ENCODE measurements around the gene NFASC.

NFASC gene

DNA sequence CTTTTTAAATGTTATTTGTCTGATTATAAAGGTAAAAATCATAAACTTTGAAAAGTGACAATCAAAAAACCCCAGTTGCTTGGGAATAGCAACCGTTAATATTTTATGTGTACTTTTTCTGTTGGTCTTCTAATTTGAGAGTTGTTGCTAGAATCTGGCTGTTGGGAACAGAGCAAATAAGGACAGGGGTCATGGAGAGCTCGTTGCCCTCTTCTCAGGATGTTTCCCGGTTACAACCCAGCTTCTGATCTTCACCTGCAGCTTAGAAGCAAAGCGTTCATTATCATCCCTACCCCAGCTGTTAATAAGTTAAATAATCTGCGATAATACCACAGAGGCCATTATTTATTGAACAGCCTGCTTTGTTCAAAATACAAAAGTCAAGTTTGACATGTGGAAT lies 22.1 kb upstream of the NFASC start:
- Histone ChIP-seq H3F3A (ENCODE audit: control insufficient read depth, insufficient read depth) (no peaks in the 10 kb centered on the region), H3K4me1 (ENCODE audit: control insufficient read depth, low read length) (no peaks in the 10 kb centered on the region), H3K27me3 (ENCODE audit: control insufficient read depth, low read length) (peaks cover 10% of the 10 kb centered on the region), H3K4me2 (ENCODE audit: low read length) (no peak overlapping the region), H3K27ac (ENCODE audit: low read depth, low read length) (no peak overlapping the region), H3K36me3 (ENCODE audit: control insufficient read depth, low read length) (no peaks in the 10 kb centered on the region), H3K9me2 (replicated peaks; ENCODE audit: control insufficient read depth, low read length) (no peaks in the 10 kb centered on the region), H3K9me3 (ENCODE audit: control insufficient read depth, insufficient read depth, low read length) (no peaks in the 10 kb centered on the region), H3K4me3 (ENCODE audit: low read length) (no peak overlapping the region), H4K20me1 (ENCODE audit: control insufficient read depth, insufficient read depth, low read depth, low read length) (no peaks in the 10 kb centered on the region), H3K79me2 (ENCODE audit: control insufficient read depth, low read length) (no peaks in the 10 kb centered on the region)
- TF ChIP-seq EZH2phosphoT487 (IDR thresholded peaks at IDR 0.05; ENCODE audit: borderline replicate concordance, low read length) (no peak), CTCF (IDR thresholded peaks at IDR 0.05; ENCODE audit: low read depth, low read length, poor library complexity, severe bottlenecking) (no peak)

- Histone ChIP-seq H3F3A (ENCODE audit: control insufficient read depth, insufficient read depth) (no peaks in the 10 kb centered on the region), H3K4me3 (ENCODE audit: low read length) (no peak overlapping the region), H3K4me2 (ENCODE audit: low read length) (no peak overlapping the region), H3K27me3 (ENCODE audit: control insufficient read depth, low read length) (peaks cover 24% of the 10 kb centered on the region), H3K79me2 (ENCODE audit: control insufficient read depth, low read length) (no peaks in the 10 kb centered on the region), H3K9me3 (ENCODE audit: control insufficient read depth, insufficient read depth, low read length) (no peaks in the 10 kb centered on the region), H3K36me3 (ENCODE audit: control insufficient read depth, low read length) (no peaks in the 10 kb centered on the region), H3K27ac (ENCODE audit: low read depth, low read length) (no peak overlapping the region), H3K4me1 (ENCODE audit: control insufficient read depth, low read length) (no peaks in the 10 kb centered on the region), H3K9me2 (replicated peaks; ENCODE audit: control insufficient read depth, low read length) (no peaks in the 10 kb centered on the region), H4K20me1 (ENCODE audit: control insufficient read depth, insufficient read depth, low read depth, low read length) (no peaks in the 10 kb centered on the region)
- no peak for TF ChIP-seq CTCF (IDR thresholded peaks at IDR 0.05; ENCODE audit: low read depth, low read length, poor library complexity, severe bottlenecking)
- TF ChIP-seq EZH2phosphoT487 (IDR thresholded peaks at IDR 0.05; ENCODE audit: borderline replicate concordance, low read length): no peak
These were observed 17.8 kb upstream of the NFASC start for GRCh38 chr1:204852854-204853253.

DNA sequence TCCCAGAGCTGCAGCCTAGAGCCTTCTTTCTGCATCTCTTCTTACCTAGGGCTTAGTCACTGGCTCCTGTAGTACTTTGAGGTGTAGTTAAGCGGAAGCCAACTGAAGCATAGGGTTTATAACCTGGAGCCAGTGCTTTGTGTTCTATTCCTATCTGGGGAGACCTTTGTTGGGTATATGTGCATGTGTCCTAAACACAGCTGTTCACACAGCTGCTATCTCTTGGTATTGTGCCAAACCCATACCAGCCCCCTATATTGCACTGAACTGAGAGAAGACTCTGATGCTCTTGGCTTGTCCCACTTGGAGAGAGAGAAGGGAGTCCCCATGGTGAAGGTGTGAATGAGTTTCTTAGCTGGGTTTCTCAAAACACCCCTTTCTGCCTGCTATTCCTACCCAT lies 17.2 kb upstream of the NFASC start:
- Histone ChIP-seq H3K27ac (ENCODE audit: low read depth, low read length) (no peak overlapping the region), H3K79me2 (ENCODE audit: control insufficient read depth, low read length) (no peaks in the 10 kb centered on the region), H3K9me2 (replicated peaks; ENCODE audit: control insufficient read depth, low read length) (no peaks in the 10 kb centered on the region), H3K4me1 (ENCODE audit: control insufficient read depth, low read length) (no peaks in the 10 kb centered on the region), H3K4me2 (ENCODE audit: low read length) (no peak overlapping the region), H4K20me1 (ENCODE audit: control insufficient read depth, insufficient read depth, low read depth, low read length) (no peaks in the 10 kb centered on the region), H3F3A (ENCODE audit: control insufficient read depth, insufficient read depth) (no peaks in the 10 kb centered on the region), H3K36me3 (ENCODE audit: control insufficient read depth, low read length) (no peaks in the 10 kb centered on the region), H3K27me3 (ENCODE audit: control insufficient read depth, low read length) (peaks cover 24% of the 10 kb centered on the region), H3K4me3 (ENCODE audit: low read length) (no peak overlapping the region), H3K9me3 (ENCODE audit: control insufficient read depth, insufficient read depth, low read length) (no peaks in the 10 kb centered on the region)
- no peak for TF ChIP-seq EZH2phosphoT487 (IDR thresholded peaks at IDR 0.05; ENCODE audit: borderline replicate concordance, low read length)
- no peak for TF ChIP-seq CTCF (IDR thresholded peaks at IDR 0.05; ENCODE audit: low read depth, low read length, poor library complexity, severe bottlenecking)

GRCh38 chr1:204854286-204854685 lies 16.4 kb upstream of the NFASC start:
- TF ChIP-seq EZH2phosphoT487 (IDR thresholded peaks at IDR 0.05; ENCODE audit: borderline replicate concordance, low read length): no peak
- no peak for TF ChIP-seq CTCF (IDR thresholded peaks at IDR 0.05; ENCODE audit: low read depth, low read length, poor library complexity, severe bottlenecking)
- Histone ChIP-seq H3K27me3 (ENCODE audit: control insufficient read depth, low read length) (peaks cover 24% of the 10 kb centered on the region), H3K36me3 (ENCODE audit: control insufficient read depth, low read length) (no peaks in the 10 kb centered on the region), H4K20me1 (ENCODE audit: control insufficient read depth, insufficient read depth, low read depth, low read length) (no peaks in the 10 kb centered on the region), H3K4me3 (ENCODE audit: low read length) (no peak overlapping the region), H3K9me3 (ENCODE audit: control insufficient read depth, insufficient read depth, low read length) (no peaks in the 10 kb centered on the region), H3K9me2 (replicated peaks; ENCODE audit: control insufficient read depth, low read length) (no peaks in the 10 kb centered on the region), H3F3A (ENCODE audit: control insufficient read depth, insufficient read depth) (no peaks in the 10 kb centered on the region), H3K4me1 (ENCODE audit: control insufficient read depth, low read length) (no peaks in the 10 kb centered on the region), H3K4me2 (ENCODE audit: low read length) (no peak overlapping the region), H3K79me2 (ENCODE audit: control insufficient read depth, low read length) (no peaks in the 10 kb centered on the region), H3K27ac (ENCODE audit: low read depth, low read length) (no peak overlapping the region)
